Duodenal mucosa (tissue), 2 donors: ENCODE measurements around the gene RTN4RL2.

Source experiments
- H3K27ac ChIP-seq: one replicate; pipeline ENCODE4 v1.7.0; 2013; ENCODE audit warnings: low read depth, low read length
- H3K27me3 ChIP-seq, 2 donors: one replicate each; pipeline ENCODE4 v1.7.0; 2013; ENCODE audit warnings: low read length in 2 of 2, control low read depth in 1 of 2; ENCODE audit not compliant: insufficient read depth in 2 of 2, control insufficient read depth in 1 of 2
- H3K36me3 ChIP-seq, 2 donors: one replicate each; pipeline ENCODE4 v1.7.0; 2013; ENCODE audit warnings: low read length in 2 of 2, control low read depth in 1 of 2; ENCODE audit not compliant: insufficient read depth in 2 of 2, control insufficient read depth in 1 of 2
- H3K4me1 ChIP-seq, 2 donors: one replicate each; pipeline ENCODE4 v1.7.0; 2013; ENCODE audit warnings: low read length in 2 of 2, control low read depth in 1 of 2; ENCODE audit not compliant: insufficient read depth in 2 of 2, control insufficient read depth in 1 of 2
- H3K4me3 ChIP-seq, 2 donors: one replicate each; pipeline ENCODE4 v1.7.0; 2013; ENCODE audit warnings: low read length in 2 of 2, low read depth in 1 of 2
- H3K9ac ChIP-seq, 2 donors: one replicate each; pipeline ENCODE4 v1.7.0; 2013; ENCODE audit warnings: low read length in 2 of 2, low read depth in 1 of 2
- H3K9me3 ChIP-seq, 2 donors: one replicate each; pipeline ENCODE4 v1.7.0; 2013; ENCODE audit warnings: low read length in 2 of 2, control low read depth in 1 of 2; ENCODE audit not compliant: control insufficient read depth in 1 of 2

RTN4RL2 gene

DNA sequence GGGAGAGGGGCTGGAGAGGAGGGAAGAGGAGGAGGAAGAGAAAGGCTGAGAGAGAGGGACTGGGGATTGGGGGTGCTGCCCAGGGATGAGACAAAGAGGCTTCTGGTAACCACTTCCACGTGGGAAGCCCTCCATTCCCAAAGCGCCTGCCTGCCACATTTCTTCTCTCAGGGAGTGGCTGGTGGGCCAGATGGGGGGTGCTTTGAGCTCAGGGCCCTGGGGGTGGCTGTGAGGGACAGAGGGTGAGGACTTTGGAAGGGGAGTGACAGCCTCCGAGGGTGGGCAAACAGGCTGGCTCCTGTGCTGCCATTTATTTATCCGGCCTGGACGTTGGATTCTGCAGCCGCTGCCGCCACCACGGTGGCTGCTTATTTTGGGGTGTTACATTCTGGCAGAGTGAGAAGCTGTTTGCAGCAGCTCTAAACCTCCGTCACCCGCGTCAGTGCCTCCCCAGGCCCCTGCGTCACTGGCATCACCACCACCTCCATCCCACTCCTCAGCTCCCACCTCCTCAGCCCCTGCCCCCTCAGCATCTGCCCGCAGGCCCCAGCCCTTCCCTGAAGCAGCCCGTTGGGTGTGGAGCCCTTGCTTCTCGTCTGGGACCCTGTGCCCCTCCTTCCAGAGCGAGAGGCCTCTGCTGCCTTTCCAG is 1.6 kb downstream of the RTN4RL2 start:
- no peak overlapping the region for H3K27ac ChIP-seq
- H3K9ac ChIP-seq, result no peak overlapping the region
- no peak overlapping the region for H3K4me3 ChIP-seq
- peaks cover 22 to 34% of the 10 kb centered on the region in 2 donors for H3K27me3 ChIP-seq
- H3K9me3 ChIP-seq, result no peaks in the 10 kb centered on the region
- no peaks in the 10 kb centered on the region for H3K36me3 ChIP-seq
- H3K4me1 ChIP-seq, result peaks cover 18 to 25% of the 10 kb centered on the region in 2 donors

- Histone ChIP-seq H3K4me3 (no peak overlapping the region), H3K9ac (no peak overlapping the region), H3K9me3 (no peaks in the 10 kb centered on the region), H3K36me3 (no peaks in the 10 kb centered on the region), H3K4me1 (peaks cover 15 to 22% of the 10 kb centered on the region in 2 donors), H3K27ac (no peak overlapping the region), H3K27me3 (peaks cover 22 to 32% of the 10 kb centered on the region in 2 donors)
These were observed 2.3 kb downstream of the RTN4RL2 start for GRCh38 chr11:57462597-57462996.

DNA sequence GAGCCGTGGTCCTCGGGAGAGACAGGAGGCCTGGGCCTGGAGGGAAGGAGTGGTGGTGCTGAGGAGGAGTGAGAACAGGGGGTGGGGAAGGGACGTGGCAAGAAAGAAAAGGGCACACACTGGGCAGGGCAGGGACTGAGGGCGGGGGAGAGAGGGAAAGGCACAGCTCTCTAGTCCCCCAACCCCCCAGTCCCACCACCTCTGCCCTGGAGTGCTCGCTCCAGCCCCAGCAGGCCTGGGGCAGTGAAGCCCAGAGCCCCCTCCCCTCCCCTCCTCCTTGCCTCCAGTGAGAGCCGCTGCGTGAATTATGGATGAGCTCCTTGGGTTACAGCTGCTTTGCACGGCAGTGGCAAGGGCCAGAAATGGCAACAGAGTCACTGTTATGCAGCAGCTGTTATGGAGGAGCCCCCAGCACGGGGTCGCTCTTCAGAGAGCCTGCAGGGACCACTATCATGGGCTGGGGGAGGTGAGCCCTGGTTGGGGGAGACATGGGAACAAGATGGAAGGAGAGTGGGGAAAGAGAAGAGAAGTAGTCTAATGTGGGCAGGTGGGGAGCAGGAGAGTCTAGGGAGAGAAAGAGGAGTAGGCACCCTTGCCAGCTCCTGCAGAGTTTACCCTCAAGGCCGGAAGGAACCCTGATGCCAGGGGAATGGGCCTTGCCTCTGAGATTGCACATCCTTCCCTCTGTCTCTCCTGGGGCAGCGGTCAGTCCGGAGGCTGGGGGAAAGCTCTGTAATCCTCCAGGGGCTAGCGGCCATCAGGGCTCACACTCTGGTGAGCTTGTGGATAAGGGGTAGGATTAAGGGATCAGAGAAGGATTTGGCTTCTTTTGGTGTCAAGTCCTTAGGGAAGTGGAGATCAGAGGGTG is 3.6 kb downstream of the RTN4RL2 start:
- peaks cover 15 to 24% of the 10 kb centered on the region in 2 donors for H3K27me3 ChIP-seq

GRCh38 chr11:57464539-57465181 is 4.3 kb downstream of the RTN4RL2 start:
- no peaks in the 10 kb centered on the region for H3K9me3 ChIP-seq
- peaks cover 4 to 5% of the 10 kb centered on the region in 2 donors for H3K4me1 ChIP-seq
- no peak overlapping the region for H3K9ac ChIP-seq
- H3K27ac ChIP-seq, result no peak overlapping the region
- H3K4me3 ChIP-seq, result no peak overlapping the region
- H3K36me3 ChIP-seq, result no peaks in the 10 kb centered on the region
- peaks cover 8 to 17% of the 10 kb centered on the region in 2 donors for H3K27me3 ChIP-seq

More for the DNA sequence above, 3.6 kb downstream of the RTN4RL2 start:
- no peaks in the 10 kb centered on the region for H3K36me3 ChIP-seq
- no peaks in the 10 kb centered on the region for H3K9me3 ChIP-seq
- no peak overlapping the region for H3K4me3 ChIP-seq
- H3K4me1 ChIP-seq, result peaks cover 10 to 12% of the 10 kb centered on the region in 2 donors
- H3K9ac ChIP-seq, result no peak overlapping the region
- H3K27ac ChIP-seq, result no peak overlapping the region

GRCh38 chr11:57466680-57467079 is 6.4 kb downstream of the RTN4RL2 start:
- no peaks in the 10 kb centered on the region for H3K9me3 ChIP-seq
- H3K9ac ChIP-seq, result no peak overlapping the region
- peaks cover 2 to 3% of the 10 kb centered on the region in 2 donors for H3K27me3 ChIP-seq
- no peaks in the 10 kb centered on the region for H3K4me1 ChIP-seq
- no peak overlapping the region for H3K27ac ChIP-seq
- no peak overlapping the region for H3K4me3 ChIP-seq
- H3K36me3 ChIP-seq, result no peaks in the 10 kb centered on the region

DNA sequence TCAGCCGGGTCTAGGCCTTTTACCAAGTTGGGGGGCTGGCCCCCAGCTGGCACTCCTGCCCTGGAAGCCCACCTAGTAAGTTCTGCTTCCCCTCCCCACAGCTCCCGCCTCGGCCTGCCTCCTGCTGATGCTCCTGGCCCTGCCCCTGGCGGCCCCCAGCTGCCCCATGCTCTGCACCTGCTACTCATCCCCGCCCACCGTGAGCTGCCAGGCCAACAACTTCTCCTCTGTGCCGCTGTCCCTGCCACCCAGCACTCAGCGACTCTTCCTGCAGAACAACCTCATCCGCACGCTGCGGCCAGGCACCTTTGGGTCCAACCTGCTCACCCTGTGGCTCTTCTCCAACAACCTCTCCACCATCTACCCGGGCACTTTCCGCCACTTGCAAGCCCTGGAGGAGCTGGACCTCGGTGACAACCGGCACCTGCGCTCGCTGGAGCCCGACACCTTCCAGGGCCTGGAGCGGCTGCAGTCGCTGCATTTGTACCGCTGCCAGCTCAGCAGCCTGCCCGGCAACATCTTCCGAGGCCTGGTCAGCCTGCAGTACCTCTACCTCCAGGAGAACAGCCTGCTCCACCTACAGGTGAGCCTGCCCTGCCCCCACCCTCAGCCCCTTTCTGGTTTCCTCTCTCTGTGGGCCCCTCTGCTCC is 7.3 kb downstream of the RTN4RL2 start:
- Histone ChIP-seq H3K27ac (no peak overlapping the region), H3K4me1 (no peaks in the 10 kb centered on the region), H3K9ac (no peak overlapping the region), H3K9me3 (no peaks in the 10 kb centered on the region), H3K36me3 (no peaks in the 10 kb centered on the region), H3K4me3 (no peak overlapping the region), H3K27me3 (no peaks in the 10 kb centered on the region)

DNA sequence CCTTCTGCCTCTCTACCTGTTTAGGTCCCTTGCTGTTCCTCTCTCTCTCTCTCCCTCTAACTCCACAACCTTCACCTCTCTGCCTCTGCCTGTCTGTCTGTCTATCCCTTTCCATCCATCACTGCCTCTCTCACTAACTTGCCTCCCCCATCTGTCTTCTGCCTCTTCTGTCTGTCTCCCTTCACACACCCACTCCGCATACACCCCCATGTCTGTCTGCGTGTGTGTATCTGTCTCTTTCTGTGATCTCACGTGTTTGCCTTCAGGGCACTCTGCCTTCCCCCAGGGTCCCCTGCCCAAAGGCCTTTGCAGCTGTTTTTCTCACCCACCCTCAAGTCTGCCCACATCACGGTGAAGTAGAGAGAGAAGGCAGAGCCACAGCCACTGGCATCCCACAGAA is 7.9 kb downstream of the RTN4RL2 start:
- no peaks in the 10 kb centered on the region for H3K9me3 ChIP-seq
- no peak overlapping the region for H3K27ac ChIP-seq
- no peak overlapping the region for H3K9ac ChIP-seq
- no peaks in the 10 kb centered on the region for H3K27me3 ChIP-seq
- no peak overlapping the region for H3K4me3 ChIP-seq
- H3K36me3 ChIP-seq, result no peaks in the 10 kb centered on the region
- no peaks in the 10 kb centered on the region for H3K4me1 ChIP-seq

DNA sequence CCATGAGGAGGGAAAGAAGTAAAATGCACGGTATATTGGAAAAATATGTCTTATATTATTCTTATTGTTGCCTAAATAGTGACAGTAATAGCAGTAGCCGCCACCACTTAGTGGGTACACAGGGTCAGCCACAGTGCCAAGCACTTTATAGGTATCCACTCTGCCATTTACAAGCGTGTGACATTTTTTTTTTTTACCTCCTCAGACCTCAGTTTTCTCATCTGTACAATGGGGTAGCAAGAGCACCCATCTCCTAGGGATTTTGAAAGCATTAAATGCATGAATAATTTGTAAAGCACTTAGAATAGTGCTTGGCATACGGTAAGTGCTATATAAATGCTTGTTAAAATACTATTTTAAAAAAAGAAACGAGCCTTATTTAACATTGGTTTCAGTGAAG is 8.9 kb downstream of the RTN4RL2 start:
- Histone ChIP-seq H3K36me3 (no peaks in the 10 kb centered on the region), H3K27me3 (peaks cover 0 to 5% of the 10 kb centered on the region in 2 donors), H3K9ac (no peak overlapping the region), H3K4me3 (no peak overlapping the region), H3K9me3 (no peaks in the 10 kb centered on the region), H3K4me1 (peaks cover 0 to 5% of the 10 kb centered on the region in 2 donors), H3K27ac (no peak overlapping the region)

DNA sequence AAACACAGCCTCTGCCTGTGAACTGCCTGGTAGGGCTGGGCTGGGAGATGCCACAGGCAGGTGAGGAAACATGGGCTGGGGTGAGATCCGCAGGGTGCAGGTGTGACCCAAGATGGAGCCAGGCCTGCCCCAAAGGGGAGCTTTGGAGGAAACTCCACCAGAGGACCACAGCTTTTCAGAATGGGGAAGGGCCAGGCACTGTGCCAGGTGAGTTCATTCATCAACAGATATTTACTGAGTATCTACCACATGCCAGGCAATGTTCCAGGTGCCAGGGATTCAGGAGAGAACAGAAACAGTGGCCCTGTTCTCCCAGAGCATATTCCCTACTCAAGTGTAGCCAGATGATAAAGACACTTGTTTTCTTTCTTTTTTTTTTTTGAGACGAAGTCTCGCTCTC is 11.2 kb downstream of the RTN4RL2 start:
- no peak overlapping the region for H3K9ac ChIP-seq
- H3K27me3 ChIP-seq, result peaks cover 6 to 18% of the 10 kb centered on the region in 2 donors
- H3K9me3 ChIP-seq, result no peaks in the 10 kb centered on the region
- H3K4me1 ChIP-seq, result peaks cover 7 to 14% of the 10 kb centered on the region in 2 donors
- no peak overlapping the region for H3K4me3 ChIP-seq
- no peak overlapping the region for H3K27ac ChIP-seq
- no peaks in the 10 kb centered on the region for H3K36me3 ChIP-seq
